Osteocyte (in vitro differentiated cells): ENCODE results near the gene BMPR1A. TPM values are rescaled to one million over a fixed set of nuclear protein-coding genes. Genes with fewer than 3 reads are reported as not detected.

Source experiments
- DNase-seq: peaks from one replicate; pipeline ENCODE4 v3.0.0; 2021; ENCODE audit warnings: mixed read lengths; ENCODE audit not compliant: unreplicated experiment; ENCODE audit errors: extremely low spot score
- H3K27ac Mint-ChIP-seq: one replicate; pipeline ENCODE4 v1.8.0; 2021; ENCODE audit warnings: mild to moderate bottlenecking, mixed read lengths; ENCODE audit not compliant: unreplicated experiment
- H3K27me3 Mint-ChIP-seq: one replicate; pipeline ENCODE4 v1.8.0; 2021; ENCODE audit warnings: mixed read lengths; ENCODE audit not compliant: unreplicated experiment
- H3K36me3 Mint-ChIP-seq: one replicate; pipeline ENCODE4 v1.8.0; 2021; ENCODE audit warnings: mixed read lengths; ENCODE audit not compliant: unreplicated experiment
- H3K4me1 Mint-ChIP-seq: one replicate; pipeline ENCODE4 v1.8.0; 2021; ENCODE audit warnings: mixed read lengths; ENCODE audit not compliant: unreplicated experiment
- H3K4me3 Mint-ChIP-seq: one replicate; pipeline ENCODE4 v1.8.0; 2021; ENCODE audit warnings: mild to moderate bottlenecking, moderate library complexity, mixed read lengths; ENCODE audit not compliant: unreplicated experiment
- H3K9me3 Mint-ChIP-seq: one replicate; pipeline ENCODE4 v1.8.0; 2021; ENCODE audit warnings: mixed read lengths; ENCODE audit not compliant: unreplicated experiment
- total RNA-seq: library from RNA; stranded (reverse); gene quantifications from 2 replicates; pipeline ENCODE4 v1.2.1, GENCODE V29; 2021
- TF ChIP-seq, protein P1 (sequence below): fragments of 200-600 bp; sonication (generic); IDR thresholded peaks from 2 replicates; pipeline ENCODE4 v1.5.0; 2021; ENCODE audit warnings: antibody characterized with exemption, mild to moderate bottlenecking, moderate library complexity

The BMPR1A gene
- total RNA-seq, 1 donor from 2014 or later: 75.5 TPM

DNA sequence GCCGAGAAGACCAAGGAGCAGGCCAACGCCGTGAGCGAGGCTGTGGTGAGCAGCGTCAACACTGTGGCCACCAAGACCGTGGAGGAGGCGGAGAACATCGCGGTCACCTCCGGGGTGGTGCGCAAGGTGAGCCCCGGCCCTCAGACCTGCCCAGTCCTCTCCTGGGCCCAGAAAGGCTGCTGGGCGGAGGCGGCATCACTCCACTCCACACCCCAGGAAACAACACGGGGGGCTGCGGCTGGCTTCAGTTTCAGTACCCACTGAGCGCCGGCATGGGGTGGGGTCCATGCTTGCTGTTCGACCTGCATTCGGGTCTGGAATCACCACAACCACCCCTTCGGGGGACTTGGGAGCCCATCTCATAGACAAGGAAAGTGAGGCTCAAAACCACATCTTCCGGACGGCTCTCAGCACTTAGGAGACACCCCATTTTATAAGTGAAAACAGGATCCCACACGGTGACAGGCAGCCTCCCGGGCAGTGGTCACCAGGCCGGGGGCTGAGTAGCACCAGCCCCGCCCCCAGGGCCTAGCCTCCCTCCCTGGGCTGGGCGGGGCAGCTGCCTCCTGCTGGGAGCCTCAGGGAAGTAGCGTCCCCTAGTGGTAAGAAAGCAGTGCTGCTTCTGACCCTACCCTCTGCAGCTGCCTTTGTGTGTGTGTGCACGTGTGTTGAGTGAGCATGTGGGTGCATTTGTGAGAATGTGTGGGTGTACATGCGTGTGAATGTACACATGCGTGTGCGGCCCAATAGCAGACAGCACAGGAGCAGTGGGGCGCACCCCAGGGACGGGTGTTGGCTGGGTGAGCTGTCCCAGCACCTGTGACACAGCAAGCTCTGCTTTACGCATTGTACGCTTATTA, 203.8 kb downstream of the BMPR1A start:
- Mint-ChIP-seq H3K27me3 (no peaks in the 10 kb centered on the region), H3K27ac (no peak overlapping the region), H3K36me3 (no peaks in the 10 kb centered on the region), H3K9me3 (no peaks in the 10 kb centered on the region), H3K4me1 (peaks cover 37% of the 10 kb centered on the region), H3K4me3 (no peak overlapping the region)
- TF ChIP-seq, protein P1, sequence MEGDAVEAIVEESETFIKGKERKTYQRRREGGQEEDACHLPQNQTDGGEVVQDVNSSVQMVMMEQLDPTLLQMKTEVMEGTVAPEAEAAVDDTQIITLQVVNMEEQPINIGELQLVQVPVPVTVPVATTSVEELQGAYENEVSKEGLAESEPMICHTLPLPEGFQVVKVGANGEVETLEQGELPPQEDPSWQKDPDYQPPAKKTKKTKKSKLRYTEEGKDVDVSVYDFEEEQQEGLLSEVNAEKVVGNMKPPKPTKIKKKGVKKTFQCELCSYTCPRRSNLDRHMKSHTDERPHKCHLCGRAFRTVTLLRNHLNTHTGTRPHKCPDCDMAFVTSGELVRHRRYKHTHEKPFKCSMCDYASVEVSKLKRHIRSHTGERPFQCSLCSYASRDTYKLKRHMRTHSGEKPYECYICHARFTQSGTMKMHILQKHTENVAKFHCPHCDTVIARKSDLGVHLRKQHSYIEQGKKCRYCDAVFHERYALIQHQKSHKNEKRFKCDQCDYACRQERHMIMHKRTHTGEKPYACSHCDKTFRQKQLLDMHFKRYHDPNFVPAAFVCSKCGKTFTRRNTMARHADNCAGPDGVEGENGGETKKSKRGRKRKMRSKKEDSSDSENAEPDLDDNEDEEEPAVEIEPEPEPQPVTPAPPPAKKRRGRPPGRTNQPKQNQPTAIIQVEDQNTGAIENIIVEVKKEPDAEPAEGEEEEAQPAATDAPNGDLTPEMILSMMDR: peak; percentile 61
- DNase-seq: no peak

DNA sequence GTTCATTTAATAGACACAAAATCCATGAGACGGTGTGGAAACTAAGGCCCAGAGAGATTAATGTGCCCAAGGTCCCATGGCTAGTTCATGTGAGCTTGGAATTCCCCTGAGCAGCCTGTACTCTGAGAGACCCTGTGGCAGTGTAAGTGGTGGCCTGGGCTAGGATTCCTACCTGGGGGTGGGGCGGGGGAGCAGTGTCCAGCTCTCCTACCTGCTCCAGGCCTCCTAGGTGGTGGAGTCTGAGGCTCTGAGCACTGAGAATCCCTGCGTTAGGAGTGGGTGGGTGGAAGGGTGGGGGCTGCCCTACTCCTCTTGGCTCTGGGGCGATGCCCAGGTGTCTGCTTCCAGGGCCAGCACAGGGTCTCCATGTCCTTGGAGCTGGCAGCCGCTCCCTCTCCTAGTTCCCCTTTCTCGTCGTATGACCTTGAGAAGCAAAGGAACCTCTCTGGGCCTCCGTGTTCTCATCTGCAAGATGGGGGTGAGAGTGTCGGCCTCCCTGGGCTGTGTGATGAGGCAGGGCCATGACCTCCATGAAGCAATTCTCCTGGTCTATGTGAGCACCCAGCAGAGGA, 204.5 kb downstream of the BMPR1A start:
- Mint-ChIP-seq H3K27ac (no peak overlapping the region), H3K4me3 (no peak overlapping the region), H3K4me1 (peaks cover 33% of the 10 kb centered on the region), H3K27me3 (no peaks in the 10 kb centered on the region), H3K36me3 (no peaks in the 10 kb centered on the region), H3K9me3 (no peaks in the 10 kb centered on the region)
- no peak for DNase-seq
- TF ChIP-seq, protein P1: no peak

DNA sequence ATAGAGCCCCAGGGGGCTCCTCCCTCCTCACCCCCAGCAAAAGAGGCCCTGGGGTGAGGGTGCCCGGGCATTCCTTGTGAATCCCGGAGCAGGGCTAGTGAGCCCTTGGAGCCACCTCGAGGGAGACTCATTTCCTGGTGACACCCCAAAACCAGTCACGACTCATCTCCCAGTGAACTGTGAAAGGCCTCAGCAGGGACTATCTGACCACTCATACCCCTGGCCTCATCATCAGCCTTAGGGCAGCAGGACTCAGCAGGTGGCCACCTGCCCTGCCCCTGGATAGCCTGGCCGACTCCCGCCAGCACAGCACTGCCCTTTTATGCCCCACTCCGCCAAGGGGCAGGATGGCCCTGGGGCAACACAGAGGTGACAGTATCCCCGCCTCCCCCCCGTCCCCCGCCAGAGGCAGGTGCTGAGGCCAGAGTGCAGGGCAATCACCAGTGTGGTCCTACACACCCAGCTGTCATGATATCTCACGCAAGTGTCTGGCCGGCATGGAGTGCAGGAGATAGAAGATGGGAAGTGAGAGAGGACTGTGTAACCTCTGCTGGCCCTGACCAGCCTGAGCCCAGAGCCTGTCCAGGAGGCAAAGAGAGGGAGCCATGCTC, 205.2 kb downstream of the BMPR1A start:
- DNase-seq: no peak
- H3K36me3 Mint-ChIP-seq: no peaks in the 10 kb centered on the region
- H3K27me3 Mint-ChIP-seq: no peaks in the 10 kb centered on the region
- peaks cover 35% of the 10 kb centered on the region for H3K4me1 Mint-ChIP-seq
- no peak overlapping the region for H3K27ac Mint-ChIP-seq
- no peak overlapping the region for H3K4me3 Mint-ChIP-seq
- H3K9me3 Mint-ChIP-seq: no peaks in the 10 kb centered on the region
- TF ChIP-seq, protein P1: no peak

DNA sequence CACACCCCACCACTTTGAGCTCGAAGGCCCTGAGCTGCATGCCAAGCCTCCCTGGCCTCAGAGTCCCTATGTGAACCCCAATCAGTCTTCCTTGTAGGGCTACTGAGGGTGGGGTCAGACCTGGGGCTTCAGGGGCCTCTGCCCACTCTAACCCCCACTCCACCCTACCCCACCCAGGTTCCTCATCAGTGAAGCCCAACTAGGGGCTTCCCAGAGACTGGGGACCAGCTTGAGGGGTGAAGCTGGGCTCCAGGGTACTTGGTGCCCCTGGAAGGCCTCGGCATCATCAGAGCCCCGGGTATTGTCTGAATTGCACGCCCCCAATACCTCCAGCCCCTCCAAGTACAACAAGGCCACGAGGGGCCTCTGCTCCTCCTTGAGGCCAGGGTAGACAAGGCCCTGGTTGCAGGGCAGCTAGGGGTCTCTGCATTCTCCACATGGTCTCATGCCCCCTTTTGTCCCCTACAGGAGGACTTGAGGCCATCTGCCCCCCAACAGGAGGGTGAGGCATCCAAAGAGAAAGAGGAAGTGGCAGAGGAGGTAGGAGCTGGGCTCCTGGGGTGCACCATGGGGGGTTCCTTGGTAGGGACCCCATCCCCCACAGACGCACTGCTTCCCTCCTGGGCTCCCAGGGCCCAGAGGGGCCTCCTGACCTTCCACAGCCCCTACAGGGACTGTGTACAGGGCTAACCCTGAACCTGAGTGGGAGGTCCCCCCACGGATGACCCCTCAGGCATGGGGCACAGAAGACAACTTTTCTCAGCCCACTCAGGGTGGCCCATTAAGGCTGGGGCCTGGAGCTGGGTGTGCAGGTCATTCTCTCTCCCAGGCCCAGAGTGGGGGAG, 205.9 kb downstream of the BMPR1A start:
- no peaks in the 10 kb centered on the region for H3K27me3 Mint-ChIP-seq
- no peak for DNase-seq
- peaks cover 29% of the 10 kb centered on the region for H3K4me1 Mint-ChIP-seq
- no peak overlapping the region for H3K27ac Mint-ChIP-seq
- H3K9me3 Mint-ChIP-seq: no peaks in the 10 kb centered on the region
- no peaks in the 10 kb centered on the region for H3K36me3 Mint-ChIP-seq
- TF ChIP-seq, protein P1: no peak
- H3K4me3 Mint-ChIP-seq: no peak overlapping the region
